IPS DF 6.9 (cell line): Measurements from ENCODE around the gene CGREF1.
A peak's percentile ranks its signal among the peaks of the same experiment; 100 is the strongest.
"Not testable (repeated sequence)": the region's sequence is repeated elsewhere in the genome, so short reads cannot be mapped to it uniquely, and the experiment has no call there.

Experiments
- DNase-seq: peaks from one replicate; pipeline ENCODE4 v3.0.0-alpha.2; 2013; ENCODE audit warnings: low read depth, low spot score
- H3K27ac ChIP-seq: one replicate; pipeline ENCODE4 v1.5.1; 2013; ENCODE audit warnings: low read length, control low read depth
- H3K27me3 ChIP-seq: 2 replicates; pipeline ENCODE4 v1.6.1; 2013; ENCODE audit warnings: mild to moderate bottlenecking, low read length; ENCODE audit not compliant: control insufficient read depth, insufficient read depth
- H3K36me3 ChIP-seq: 2 replicates; pipeline ENCODE4 v1.6.1; 2013; ENCODE audit warnings: low read length; ENCODE audit not compliant: control insufficient read depth, insufficient read depth
- H3K4me1 ChIP-seq: 2 replicates; pipeline ENCODE4 v1.6.1; 2013; ENCODE audit warnings: low read length; ENCODE audit not compliant: control insufficient read depth, insufficient read depth
- H3K4me3 ChIP-seq: 2 replicates; pipeline ENCODE4 v1.5.1; 2013; ENCODE audit warnings: mild to moderate bottlenecking, low read length
- H3K9me3 ChIP-seq: 2 replicates; pipeline ENCODE4 v1.6.1; 2013; ENCODE audit warnings: low read length, inconsistent platforms; ENCODE audit not compliant: control insufficient read depth, insufficient read depth
- WGBS: extraction: QIAGEN DNeasy Blood & Tissue Kit; methylation state at CpG from one replicate; pipeline ENCODE4 v1.1.7; 2013; ENCODE audit warnings: mixed read lengths, missing lambda C conversion rate; ENCODE audit not compliant: insufficient read length, insufficient coverage; 5-methylcytosine and 5-hydroxymethylcytosine counted together

CGREF1 gene

DNA sequence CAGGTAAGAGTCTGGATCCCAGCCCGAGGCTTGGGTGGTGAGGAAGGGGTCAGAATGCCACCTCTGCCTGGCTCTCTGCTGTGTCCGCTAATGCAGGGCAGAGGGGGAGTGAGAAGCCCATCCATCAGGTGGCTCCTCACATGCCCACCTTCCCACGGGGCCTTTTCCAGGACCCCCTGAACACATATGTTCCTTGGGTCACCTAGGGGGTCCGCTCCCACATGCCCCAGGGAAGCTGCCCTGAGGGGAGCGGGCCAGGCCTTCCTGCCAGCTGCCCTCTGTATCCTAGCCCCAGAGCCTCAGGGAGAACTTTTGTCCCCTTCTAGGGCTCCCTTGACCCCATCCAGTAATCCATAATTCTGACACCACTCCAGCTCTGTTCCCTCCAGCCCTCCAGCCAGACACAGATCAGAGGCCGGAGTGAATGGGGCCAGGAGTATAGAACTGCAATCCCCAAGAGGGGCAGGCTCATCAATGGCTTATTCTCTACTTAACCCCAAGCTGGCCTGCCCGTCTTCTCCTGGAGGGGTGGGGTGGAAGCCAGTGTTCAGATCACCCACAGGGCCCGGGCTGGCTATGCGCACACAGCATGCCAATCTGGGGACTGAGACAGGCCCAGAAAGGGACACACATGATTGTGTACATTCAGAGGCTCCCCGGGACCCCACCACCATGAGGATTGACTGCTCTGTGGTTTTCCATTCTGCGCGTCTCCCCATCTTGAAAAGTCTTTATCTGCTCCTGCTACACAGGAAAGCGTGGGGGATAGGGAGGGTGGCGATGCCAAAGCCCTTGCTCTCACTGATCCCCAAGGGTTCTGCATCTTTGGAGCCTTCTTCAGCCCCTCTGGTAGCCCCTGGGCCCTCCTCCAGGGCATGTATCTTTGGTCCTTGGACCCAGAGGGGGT lies 39.4 kb downstream of the CGREF1 start:
- no peak overlapping the region for H3K4me3 ChIP-seq
- H3K9me3 ChIP-seq: no peaks in the 10 kb centered on the region
- H3K27ac ChIP-seq: no peak overlapping the region
- H3K27me3 ChIP-seq: no peaks in the 10 kb centered on the region
- no peaks in the 10 kb centered on the region; the same call in 1 of the 2 replicates for H3K36me3 ChIP-seq
- DNase-seq: no peak
- peaks cover 6% of the 10 kb centered on the region for H3K4me1 ChIP-seq
- no CpG with 5 or more reads among the region's 14 CpGs for WGBS

DNA sequence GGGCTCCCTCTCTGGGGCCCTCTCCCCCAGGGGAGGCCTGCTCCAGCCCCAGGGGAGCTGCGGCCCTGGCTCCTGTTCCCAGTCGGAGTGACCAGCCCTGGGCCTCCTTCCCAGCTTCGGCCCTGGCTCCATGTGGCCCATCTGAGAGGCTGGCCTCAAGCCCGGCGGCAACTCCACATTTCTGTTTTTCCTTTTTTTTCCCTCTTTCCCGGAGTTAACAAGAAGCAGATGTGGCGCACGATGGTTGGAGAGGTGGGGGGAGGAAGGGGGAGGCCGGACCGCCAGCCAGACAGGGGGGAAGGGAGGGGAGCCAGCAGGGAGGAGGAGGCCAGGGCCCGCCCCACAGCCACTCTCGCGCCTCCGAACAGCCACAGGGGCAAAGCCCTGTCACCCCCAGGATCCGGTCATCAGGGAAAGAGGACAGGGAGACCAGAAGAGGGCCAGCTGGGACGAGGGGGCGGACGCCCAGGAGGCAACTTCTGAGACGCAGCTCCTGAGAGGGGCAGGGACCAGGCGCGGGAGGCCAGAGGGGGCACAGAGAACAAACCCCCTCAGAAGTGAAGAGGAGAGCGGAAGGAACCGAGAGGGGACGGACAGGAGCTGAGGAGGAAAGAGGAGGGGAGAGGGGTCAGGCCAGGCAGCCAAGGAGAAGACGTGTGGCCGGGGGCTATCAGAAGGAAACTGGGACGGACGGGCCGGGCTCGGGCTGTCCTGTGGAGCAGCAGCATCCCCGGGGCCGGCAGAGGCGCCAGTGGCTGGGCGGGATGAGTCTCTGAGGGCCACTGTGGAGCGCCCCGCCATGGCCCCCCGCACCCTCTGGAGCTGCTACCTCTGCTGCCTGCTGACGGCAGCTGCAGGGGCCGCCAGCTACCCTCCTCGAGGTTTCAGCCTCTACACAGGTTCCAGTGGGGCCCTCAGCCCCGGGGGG lies 40.4 kb downstream of the CGREF1 start, which contains the start of gene EMILIN1:
TSS of gene EMILIN1 (plus strand) at position 349 of the 928 bp plus-strand sequence. CDS start at position 800, 451 bp downstream.
- no peak for DNase-seq
- Histone ChIP-seq H3K4me3 (no peak within 1 kb of the TSS), H3K4me1 (peaks cover 6% of the 10 kb centered on the region), H3K27me3 (no peaks in the 10 kb centered on the region), H3K27ac (no peak within 1 kb of the TSS), H3K9me3 (no peaks in the 10 kb centered on the region), H3K36me3 (no peaks in the 10 kb centered on the region; the same call in 1 of the 2 replicates)
- WGBS: no CpG with 5 or more reads among the region's 41 CpGs

DNA sequence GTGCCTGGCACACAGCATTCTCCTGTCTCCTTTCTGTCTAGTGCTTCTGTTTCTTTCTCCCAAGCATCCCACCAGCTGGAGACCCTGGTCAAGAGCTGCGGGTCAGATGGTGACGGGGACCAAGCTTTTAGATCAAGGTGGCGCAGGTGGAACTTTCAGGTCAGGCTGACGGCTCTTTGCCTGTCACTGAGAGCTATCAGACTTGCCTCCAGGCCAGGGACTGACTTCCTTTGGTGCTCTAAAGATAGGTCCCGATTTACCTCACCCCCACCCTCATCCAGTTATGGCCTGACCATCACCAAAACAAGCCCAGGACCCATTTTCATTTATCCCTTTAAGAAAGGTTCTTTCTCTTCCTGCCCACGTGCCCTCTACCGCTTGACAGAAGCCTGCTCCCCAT lies 41.7 kb downstream of the CGREF1 start:
- Histone ChIP-seq H3K4me1 (peaks cover 6% of the 10 kb centered on the region), H3K27me3 (no peaks in the 10 kb centered on the region), H3K4me3 (no peak overlapping the region), H3K9me3 (no peaks in the 10 kb centered on the region), H3K36me3 (no peaks in the 10 kb centered on the region; the same call in 1 of the 2 replicates), H3K27ac (no peak overlapping the region)
- DNase-seq: no peak
- no CpG with 5 or more reads among the region's 7 CpGs for WGBS

DNA sequence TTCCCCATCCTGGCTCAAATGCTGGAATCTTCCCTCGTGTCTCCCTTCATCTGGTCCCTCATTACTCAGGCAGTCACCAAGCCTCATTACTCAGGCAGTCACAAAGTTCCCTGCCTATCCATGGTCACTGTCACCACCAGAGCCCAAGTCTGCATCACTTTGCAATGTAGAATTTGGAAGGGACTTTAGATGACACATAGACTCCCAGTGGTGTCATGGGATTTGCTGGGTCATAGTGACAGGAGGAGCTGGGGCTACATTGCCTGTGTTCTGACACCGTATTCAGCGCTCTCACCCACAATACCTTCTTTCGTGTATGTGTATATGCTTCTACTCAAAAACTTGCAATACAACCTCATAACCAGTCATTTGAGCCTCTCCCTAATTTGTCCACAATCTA lies 42.6 kb downstream of the CGREF1 start:
- Histone ChIP-seq H3K36me3 (no peaks in the 10 kb centered on the region; the same call in 1 of the 2 replicates), H3K4me1 (peaks cover 6% of the 10 kb centered on the region), H3K9me3 (no peaks in the 10 kb centered on the region), H3K4me3 (no peak overlapping the region), H3K27ac (no peak overlapping the region), H3K27me3 (no peaks in the 10 kb centered on the region)
- no CpG with 5 or more reads among the region's 4 CpGs for WGBS
- DNase-seq: no peak

DNA sequence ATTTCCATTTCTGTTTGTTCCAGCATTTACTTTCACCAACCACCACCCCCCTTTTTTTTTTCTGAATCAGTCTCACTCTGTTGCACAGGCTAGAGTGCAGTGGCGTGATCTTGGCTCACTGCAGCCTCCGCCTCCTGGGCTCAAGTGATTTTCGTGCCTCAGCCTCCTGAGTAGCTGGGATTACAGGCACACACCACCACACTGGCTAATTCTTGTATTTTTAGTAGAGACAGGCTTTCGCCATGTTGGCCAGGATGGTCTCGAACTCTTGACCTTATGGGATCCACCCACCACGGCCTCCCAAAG lies 43.4 kb downstream of the CGREF1 start:
- not testable (repeated sequence) for H3K27me3 ChIP-seq, DNase-seq, H3K27ac ChIP-seq, H3K4me1 ChIP-seq, H3K4me3 ChIP-seq, H3K36me3 ChIP-seq, H3K9me3 ChIP-seq
- WGBS: no CpG with 5 or more reads among the region's 6 CpGs

DNA sequence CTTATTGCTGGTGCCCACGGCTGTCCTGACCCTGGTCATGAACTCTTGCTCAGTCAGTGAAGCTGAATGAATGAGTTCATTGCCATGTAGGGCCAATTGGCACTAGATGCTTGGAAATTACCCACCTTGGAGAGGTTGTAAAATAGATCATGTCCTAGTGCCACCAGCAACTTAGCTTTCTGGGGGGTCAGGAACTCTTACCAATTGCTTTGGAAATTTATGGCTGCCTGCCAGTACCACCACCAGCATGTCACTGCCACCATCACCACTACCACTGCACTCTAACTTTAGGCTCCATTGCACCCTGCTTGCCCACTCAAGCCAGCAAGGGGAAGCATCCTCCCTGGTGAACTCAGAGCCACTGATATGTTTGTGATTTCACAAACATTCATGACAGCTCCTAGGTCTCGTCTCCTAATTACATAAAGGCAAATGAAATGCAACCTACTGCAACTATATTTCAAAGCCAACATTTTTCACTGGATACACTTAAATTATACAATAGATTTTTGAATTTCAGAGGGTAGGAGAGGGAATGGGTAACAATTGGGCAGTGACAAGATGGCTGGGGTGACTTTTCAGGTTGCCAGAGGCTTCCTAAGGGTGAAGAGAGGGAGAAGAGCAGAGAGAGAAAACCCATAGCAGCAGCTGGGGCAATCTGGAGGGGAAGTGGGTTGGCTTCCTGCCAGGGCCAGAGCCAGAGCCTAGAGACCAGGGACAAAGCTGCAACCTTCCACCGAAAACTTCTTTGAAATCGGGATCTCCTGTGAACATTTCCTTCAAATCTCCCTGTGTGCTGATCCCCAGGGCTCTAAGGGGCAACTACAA lies 44.0 kb downstream of the CGREF1 start:
- no peak for DNase-seq
- no peaks in the 10 kb centered on the region for H3K27me3 ChIP-seq
- no CpG with 5 or more reads among the region's 4 CpGs for WGBS
- no peak overlapping the region for H3K27ac ChIP-seq
- peaks cover 6% of the 10 kb centered on the region for H3K4me1 ChIP-seq
- H3K36me3 ChIP-seq: no peaks in the 10 kb centered on the region; the same call in 1 of the 2 replicates
- H3K4me3 ChIP-seq: no peak overlapping the region
- H3K9me3 ChIP-seq: no peaks in the 10 kb centered on the region

DNA sequence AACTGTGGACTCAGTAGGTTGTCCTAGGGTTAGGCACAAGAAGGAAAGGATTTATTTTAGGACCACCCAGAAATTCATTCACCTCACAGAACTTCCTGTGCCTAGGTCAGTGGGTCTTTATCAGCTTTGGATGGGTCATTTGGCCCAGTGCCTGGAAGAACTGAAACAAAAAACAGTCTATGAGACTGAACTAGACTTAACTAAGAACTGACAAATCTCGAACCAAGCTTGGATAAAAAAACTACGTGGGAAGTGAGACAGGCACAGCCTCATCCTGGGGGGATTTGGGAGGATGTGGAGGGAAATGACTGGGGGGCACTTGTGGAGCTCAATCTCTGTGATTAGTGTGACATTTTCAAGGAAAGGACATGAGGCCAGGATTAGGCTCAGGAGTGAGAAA lies 45.1 kb downstream of the CGREF1 start:
- WGBS: no CpG with 5 or more reads among the region's 2 CpGs
- H3K27me3 ChIP-seq: no peaks in the 10 kb centered on the region
- no peak for DNase-seq
- H3K4me3 ChIP-seq: no peak overlapping the region
- H3K36me3 ChIP-seq: no peaks in the 10 kb centered on the region; the same call in 1 of the 2 replicates
- no peak overlapping the region for H3K27ac ChIP-seq
- H3K9me3 ChIP-seq: no peaks in the 10 kb centered on the region
- peaks cover 6% of the 10 kb centered on the region for H3K4me1 ChIP-seq

DNA sequence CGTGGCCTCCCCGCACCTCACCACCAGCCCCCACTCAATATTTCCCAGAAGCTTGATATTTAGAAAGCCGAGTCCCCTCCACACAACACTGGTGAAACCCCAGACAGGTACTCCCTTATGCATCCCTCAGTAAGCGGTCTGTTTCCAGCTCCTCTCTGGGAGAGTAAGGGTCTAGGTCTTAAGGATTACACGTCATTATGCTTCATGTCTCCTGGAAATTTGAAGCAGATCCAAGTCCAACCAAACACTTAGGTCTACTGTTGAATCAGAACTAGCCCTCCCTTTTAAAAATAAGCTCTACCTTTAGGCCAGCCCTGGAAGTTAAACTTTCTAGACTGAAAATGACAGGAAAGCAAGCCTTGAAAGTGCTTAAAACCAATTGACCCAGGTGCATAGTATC lies 46.0 kb downstream of the CGREF1 start:
- Histone ChIP-seq H3K4me1 (no peaks in the 10 kb centered on the region), H3K4me3 (no peak overlapping the region; the same call in 1 of the 2 replicates), H3K27me3 (no peaks in the 10 kb centered on the region), H3K36me3 (no peaks in the 10 kb centered on the region), H3K9me3 (no peaks in the 10 kb centered on the region), H3K27ac (no peak overlapping the region)
- no CpG with 5 or more reads among the region's 5 CpGs for WGBS
- no peak for DNase-seq

DNA sequence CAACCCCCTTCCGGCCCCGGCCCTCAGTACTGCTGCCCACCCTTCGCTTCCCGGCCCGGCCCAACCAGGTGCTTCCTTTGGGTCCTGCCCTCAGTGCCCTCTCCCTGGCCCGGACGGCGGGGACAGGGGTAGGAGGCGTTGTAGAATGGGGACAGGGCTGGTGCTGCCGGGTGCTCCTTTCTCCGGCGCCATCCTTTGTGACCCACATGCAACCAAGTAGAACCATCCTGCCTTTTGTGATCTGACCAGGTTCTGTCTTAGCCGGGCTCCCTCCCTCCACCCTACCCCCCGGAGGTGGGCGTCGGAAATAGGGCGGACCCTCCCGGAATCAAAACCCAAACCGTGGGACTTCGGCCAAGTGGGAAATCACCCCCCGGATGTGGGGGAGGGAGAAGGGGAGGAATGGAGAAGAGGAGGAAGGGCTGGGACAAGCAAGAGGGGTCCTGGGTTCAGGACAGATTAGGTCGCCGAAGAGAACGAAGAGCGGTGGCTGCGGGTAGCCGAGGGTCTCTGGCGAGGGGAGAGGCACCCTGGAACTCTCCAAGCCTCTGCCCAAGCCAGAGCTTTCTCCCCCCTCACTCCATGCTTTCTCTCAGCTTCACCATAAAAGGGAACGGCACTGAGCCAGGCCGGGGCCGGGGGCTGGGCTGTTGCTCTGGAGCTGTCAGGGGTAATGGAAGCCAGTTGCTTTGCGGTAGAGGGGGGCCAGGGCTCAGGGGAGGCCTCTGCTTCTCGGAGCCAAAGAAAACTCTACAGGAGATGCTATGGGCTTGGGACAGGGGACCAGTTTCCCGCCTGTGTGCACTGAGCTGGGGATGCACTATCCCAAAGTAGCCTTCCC lies 46.7 kb downstream of the CGREF1 start:
- no peak overlapping the region for H3K27ac ChIP-seq
- H3K36me3 ChIP-seq: no peaks in the 10 kb centered on the region
- WGBS: no CpG with 5 or more reads among the region's 34 CpGs
- H3K4me3 ChIP-seq: peak overlapping the region; percentile 73; the same call in 1 of the 2 replicates
- no peaks in the 10 kb centered on the region for H3K4me1 ChIP-seq
- no peak for DNase-seq
- no peaks in the 10 kb centered on the region for H3K9me3 ChIP-seq
- H3K27me3 ChIP-seq: no peaks in the 10 kb centered on the region
